Fibroblast of upper back skin (primary cell): ENCODE results near the gene PCP2.
A peak's percentile ranks its signal among the peaks of the same experiment; 100 is the strongest.

Experiments
- DNase-seq: peaks from one replicate; pipeline ENCODE4 v3.0.0-alpha.2; 2013

PCP2 gene

DNA sequence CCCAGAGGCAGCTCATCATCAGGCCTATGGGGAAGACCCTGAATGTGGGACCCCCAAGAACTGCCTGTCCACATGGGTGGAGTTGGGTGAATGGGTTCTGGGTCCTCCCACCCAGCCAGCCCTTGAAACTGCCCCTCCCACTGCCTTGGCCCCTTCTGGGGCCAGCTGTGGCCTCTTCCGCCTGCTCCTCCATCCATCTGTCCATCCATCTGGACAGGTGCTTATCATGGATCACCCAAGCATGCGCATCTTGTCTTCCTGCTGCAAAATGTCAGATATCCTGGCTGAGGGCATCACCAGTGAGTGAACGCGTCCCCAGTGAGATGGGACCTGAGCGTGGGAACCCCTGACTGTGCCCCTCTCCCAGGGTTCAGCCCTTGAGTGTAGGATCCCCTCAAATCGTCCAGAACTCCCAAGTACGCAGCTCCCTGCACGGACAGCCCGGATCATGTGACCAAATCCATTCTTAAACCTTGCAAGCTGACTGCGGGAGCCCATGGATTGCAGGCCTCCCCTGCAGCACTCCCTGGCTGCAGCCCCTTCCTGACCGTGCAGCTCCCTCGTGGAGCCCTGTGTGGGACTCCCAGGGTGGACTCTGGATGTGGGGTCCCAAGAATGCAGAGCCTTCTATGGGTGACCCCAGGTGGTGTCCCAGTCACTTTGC lies 5.4 kb upstream of the PCP2 start:
- DNase-seq: no peak

DNA sequence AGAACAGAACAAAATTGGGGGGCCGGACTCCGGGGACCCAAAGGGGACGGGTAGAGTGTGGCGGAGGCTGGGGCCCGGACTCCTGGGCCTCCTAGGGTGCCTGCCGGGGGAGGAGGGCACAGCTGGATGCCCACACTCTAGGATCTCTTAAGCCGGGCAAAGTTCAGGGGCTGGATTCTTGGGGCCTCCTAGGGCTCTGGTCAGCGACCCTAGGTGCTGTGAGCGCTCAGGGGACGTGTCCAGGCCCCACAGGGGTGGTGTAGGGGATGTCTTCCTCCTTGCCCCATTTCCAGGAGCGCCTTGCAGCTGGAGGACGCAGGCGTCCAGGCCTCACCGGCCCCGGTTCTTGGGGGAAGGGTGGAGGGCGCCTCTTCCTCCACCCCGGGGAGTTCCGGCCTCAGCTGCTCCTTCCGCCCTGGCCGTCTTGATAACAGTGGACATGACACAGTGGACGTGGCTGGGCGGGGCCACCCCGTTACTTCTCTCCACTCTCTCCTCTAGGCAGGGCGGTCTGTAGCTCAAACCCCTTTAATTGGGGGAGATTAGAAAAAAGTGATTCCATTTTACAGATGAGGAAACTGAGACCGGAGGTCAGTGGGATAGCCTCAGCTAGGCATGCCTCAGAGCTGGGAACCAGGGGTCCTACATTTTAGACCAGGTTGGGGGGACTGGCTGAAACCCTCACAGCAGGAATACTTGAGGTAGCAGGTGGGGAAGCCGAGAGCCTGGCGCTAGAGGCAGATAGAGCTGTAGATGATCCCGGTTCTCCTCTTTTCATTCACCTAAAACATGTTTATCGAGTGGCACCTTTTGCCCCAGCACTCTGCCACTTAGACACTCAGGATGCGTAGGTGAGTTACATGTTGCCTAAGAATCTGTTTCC lies 4.1 kb upstream of the PCP2 start:
- no peak for DNase-seq

DNA sequence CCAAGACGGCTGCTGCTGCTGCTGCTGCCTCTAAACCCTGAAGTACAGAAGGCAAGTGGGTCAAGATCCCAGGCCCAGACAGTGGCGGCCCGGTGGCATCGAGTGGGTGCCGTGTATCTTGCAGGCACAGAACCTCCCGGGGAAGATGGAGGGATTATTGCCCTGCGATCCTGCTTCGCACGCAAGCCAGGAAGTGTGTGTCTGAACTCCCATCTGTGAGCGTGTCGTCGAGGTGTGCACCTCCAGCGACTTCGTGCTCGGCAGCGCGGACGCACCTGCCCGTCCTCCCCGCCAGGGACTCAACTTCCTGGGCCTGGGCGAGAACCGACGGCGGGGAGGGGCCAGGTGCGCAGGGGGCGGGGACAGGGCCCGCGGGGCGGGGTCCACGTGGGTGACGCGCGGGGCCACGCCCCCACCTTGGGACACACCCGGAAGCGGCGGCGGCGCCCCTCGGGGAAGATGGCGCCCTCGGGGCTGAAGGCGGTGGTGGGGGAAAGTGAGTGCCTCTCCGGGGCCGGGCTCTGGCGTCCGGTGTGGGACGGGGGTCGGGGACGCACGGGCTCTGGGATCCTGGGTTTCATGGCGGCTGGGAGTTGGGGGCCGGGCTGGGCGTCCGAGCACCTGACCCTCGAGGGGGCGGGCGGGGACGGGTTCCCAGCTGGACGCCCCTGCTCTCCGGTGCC lies 3.3 kb upstream of the PCP2 start, which contains the start of gene STXBP2:
TSS of gene STXBP2 (plus strand) at position 420 of the 683 bp plus-strand sequence. CDS start at position 460, 40 bp downstream.
- no peak for DNase-seq

DNA sequence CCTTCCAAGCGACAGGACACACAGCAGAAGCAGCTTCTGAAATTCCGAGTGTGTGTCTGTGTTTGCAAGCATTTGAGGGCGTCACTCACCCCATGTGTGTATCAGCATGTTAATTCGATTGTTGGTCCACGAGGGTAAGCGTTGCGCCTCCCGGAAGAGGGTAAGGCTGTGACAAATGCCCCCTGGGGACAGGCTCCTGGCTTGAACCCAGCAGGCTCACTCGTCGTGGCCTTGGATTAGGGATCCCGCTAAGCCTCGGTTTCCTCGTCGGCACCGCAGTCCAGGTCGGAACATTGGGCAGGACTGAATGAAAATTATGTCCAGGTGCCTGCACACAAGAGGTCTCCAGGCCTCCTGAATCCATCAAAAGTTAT lies 2.8 kb upstream of the PCP2 start:
- no peak for DNase-seq

DNA sequence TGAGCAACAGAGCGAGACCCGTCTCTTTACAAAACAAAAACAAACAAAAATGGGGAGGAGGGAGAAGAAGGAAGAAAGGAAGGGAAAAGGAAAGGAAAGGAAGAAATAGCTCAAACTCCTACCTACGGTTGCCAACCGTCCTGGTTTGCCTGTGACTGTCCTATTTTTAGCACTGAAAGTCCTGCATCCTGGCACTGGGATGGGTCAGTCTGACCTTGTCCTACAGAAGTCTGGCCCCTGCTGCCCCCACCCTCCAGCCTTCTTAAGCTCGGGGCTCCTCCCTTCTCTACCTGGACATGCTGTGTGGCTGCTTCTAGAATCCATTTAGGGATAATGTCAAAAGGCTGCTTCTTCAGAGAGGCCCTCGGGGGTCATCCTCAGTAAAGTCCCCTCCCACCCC lies 2.2 kb upstream of the PCP2 start:
- no peak for DNase-seq

DNA sequence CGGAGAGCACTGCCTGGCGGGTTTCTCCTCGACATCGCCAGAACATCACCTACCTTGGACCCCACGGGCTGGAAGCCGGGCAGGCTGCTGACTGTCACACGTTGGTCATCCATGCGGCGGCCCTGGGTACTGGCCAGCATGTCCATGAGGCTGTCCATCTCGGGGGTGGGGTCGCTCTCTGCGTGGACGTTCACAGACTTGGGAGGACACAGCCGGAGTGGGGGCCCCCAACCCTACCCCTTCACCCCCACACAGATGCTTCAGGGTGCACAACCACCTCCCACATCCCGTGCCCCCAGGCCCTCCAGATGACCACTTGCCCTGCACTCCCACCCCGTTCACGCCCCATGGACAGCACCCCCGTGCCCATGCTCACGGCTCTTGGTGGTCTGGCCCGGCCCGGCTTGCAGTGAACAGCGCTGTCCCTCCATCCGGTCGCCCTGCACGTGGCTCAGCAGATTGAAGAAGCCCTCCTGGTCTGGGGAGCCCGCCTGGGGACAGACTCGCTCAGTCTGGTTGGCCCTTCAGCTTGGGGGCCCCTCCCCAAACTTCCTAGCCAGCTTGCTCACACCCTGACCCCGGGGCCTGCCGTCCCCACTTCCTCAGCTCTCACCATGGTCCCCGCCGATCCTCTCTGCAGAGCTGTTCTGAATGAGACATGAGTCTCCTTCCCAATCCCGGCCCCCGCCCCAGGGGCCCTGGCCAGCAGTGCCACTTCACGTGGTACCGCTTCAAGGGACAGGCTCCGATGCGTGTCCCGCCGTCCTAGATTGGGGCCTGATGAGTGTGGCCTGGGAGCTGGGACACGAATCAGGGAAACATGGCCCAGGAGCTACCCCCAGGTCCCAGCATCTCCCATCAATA lies 947 bp downstream of the PCP2 start:
- no peak for DNase-seq

DNA sequence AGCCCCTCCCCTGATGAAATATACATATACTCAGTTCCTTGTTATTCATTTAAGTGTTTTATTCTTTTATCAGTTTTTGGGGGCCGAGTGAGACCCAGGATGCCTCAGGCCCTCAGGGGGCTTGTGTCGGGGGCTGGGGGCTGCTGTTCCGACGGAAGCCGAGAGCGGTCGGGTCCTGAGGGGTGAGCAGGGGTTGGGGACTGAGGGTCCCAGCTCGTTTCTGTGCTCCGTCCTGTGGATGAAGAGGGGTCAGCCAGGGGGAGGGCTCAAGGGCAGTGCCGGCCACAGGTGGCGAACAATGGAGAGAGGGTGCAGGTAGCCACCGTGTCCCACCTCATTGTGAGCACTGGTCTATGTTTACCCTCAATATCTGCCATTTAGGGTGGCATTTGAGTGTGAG lies 1.9 kb downstream of the PCP2 start:
- no peak for DNase-seq

DNA sequence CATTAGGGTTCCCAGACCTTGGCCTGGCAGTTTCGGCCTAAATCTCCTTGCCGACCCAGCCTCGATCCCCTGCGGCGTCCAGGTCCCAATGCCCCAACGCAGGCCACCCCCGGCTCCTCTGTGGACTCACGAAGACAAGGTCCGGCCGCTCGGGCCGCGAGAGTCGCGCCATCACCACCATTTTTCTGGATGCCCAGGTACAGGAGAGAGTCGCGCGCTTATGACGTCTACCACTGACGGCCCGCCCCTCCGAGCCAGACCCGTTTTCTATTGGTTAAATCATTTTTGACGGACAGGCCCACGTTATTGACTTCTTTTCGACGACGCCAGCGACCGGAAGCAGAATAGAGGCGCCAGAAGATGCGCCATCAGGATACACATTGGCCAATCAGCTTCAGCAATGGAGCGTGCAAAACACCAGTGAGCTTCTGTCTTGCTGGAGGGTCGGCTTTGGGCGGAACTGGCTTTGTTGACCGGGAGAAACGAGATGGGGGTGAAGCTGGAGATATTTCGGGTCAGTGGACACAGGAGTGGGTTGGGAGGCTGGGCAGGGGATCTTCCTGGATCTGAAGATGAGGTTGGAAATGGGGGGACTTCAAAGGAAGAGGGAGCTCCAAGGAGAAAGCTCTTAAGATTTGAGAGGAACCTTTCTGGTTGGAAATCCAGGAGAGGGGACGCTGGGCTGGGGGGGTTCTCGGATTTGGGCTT lies 4.0 kb downstream of the PCP2 start, which contains the start of the genes PET100 and XAB2:
TSS of gene PET100 (plus strand) at position 447 of the 708 bp plus-strand sequence. CDS start at position 488, 41 bp downstream.
TSS of gene XAB2 (minus strand) at position 199 of the 708 bp plus-strand sequence. CDS start at position 181, 18 bp downstream.
- DNase-seq: peak; percentile 99

DNA sequence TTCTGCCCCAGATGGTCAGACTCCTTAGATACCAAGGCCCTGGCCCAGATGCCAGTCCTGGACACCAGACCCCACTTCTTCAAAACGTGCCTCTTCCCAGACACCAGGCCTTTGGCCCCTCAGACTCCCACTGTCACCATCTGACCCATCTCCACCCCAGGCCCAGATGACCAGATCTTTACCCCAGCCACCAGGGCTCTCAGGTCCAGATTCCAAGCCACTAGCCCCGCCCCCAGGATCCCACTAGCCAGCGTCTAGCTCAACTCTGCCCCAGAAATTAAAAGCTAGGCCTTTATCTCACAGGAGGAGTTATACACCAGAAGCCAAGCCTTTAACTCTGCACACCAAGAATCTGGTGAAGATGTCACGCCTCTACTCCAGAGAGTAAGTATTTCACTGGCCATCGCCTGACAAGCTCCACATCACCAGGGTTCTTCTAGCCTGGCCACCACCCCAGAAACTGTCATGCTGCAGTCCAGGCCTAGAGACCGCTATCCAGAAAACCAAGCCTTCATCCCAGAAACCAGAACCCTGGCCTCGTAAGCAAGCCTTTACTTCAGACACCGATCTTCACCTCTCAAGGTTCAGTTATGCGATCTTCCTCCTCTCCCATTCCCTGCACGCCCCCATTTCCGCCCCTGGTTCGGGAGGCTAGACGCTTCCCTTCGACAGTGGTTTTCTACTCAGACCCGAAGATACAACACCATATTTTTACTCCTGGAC lies 4.8 kb downstream of the PCP2 start:
- no peak for DNase-seq

DNA sequence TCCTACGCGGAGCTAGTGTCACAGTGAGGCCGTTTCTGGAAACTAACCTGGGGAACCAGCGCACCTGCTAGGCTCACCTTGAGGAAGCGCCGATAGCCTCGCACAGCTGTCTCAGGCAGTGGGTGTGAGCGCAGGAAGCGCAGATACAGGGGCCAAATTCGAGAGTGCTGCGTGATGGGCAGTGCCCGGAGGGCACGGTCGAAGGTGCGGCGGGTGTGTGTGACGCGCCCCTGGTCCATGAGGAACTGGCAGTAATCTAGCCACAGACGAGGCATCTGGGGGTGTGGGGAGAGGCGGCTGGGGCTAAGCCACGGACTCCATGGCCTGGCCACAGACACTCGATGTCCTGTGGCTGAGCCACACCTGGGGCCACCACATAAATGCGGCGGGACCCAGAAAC lies 6.4 kb downstream of the PCP2 start:
- no peak for DNase-seq

DNA sequence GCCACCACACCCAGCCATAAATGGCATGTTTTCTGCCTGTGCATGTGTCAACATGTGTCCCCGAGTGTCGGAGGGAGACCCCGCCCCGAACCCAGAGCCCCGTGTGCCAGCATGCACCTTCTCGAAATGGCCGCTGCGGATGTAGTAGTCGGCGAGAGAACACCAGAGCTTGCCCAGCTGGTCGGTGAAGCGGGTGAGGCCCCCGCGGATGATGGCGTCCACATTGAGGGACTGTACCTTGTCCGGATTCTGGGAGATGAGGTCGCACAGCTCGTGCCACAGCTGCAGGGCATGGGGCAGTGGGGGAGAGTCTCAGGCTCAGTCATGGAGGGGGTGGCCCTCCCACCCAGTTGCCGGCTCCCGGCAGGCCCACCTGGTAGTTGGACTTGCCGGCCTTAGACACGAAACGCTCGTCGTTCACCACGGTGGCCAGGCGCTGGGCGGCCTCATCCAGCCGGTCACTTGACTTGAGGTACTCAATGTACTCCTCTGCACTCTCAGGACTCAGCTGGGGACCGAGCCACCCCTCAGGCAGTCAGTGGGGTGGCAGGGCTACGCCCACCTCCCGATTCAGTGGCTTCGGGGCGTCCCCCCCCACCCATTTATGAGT lies 7.7 kb downstream of the PCP2 start:
- no peak for DNase-seq

DNA sequence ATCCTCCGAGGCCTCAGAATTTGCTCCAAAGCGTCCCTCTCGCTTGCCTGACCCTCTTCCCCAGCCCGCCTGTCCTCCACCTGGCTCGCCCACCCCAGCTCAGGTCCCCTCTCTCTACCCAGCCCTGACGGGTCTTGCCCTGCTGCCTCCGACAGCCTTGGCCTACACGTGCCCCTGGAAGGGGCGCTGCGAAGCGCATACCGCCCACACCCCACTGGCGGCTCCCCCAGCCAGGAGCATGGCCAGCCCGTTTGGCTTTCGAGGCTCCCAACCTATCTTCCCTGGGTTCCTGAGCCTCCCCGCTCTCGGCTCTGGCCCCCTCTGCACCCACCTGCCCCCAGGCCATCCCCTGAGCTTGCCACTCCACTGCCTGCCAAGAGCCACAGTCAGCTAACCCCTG lies 8.7 kb downstream of the PCP2 start:
- no peak for DNase-seq

DNA sequence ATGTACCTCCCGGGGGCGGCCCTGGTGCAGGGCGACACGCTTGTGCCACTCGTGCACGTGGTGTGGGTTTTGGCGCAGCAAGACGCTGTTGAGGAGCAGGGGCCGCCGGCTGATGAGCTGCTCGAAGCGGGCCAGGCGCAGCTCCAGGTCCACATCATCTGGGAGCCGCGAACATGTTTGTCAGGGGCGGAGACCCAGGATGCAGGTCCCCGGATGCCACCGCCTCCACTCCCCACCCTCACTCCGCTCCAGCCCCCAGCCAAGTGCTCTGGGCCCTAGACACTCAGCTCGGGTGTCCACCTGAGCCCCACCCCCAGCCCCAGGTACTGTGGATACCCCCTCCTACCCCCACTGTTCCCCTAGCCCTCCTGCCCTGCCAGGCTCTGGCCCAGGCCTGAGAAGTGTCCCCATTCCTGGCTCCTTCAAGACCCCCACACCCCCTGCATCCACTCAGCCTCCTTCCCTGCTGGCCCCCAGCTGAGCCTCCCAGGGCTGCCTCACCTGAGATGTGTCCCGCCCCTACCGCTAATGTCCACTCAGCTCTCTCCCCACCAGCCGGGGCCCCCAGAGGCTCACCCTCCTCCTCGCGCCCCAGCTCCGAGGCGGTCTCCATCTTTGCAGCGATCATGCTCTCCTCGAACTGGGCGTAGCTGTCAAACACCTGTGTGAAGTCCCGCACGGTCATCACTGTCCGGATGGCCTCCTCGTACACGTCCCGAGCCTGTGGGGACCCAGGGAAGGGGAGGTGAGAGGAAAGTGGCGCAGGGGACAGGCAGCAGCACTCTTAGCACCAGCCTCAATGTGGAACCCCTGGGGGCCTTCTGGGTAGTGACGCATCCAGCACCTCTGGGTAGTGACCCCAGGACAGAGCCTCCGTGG lies 9.6 kb downstream of the PCP2 start:
- no peak for DNase-seq

DNA sequence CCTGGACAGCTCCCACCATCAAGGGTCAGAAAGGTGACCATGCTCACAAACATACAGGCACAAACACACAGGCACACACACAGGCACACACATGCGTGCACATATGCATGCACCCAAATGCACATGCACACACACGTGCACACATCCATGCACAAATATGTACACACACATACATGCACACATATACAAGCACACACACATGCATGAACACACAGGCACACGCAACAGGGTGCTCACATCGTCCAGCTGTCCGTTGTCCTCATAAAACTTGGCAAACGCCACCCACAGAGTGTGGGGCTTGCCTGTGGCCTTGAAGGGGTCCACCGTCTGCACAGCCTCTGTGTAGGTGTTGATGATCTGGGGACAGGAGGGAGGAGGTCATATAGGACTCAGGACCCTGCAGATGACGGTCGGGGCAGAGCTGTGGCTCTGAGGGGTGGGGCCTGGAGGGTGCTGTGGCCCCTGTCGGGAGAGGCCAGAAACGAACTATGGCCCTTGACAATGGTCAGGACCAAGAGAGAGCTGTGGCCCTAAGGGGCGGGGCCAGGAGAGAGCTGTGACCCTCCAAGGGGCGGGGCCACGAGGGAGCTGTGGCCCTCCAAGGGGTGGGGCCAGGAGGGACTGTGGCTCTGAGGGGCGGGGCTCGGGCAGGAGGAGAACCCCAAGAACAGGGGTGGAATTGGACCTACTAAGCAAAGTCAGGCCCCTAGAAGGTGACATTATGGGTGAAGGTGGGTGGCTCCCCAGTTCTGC lies 10.4 kb downstream of the PCP2 start:
- no peak for DNase-seq

DNA sequence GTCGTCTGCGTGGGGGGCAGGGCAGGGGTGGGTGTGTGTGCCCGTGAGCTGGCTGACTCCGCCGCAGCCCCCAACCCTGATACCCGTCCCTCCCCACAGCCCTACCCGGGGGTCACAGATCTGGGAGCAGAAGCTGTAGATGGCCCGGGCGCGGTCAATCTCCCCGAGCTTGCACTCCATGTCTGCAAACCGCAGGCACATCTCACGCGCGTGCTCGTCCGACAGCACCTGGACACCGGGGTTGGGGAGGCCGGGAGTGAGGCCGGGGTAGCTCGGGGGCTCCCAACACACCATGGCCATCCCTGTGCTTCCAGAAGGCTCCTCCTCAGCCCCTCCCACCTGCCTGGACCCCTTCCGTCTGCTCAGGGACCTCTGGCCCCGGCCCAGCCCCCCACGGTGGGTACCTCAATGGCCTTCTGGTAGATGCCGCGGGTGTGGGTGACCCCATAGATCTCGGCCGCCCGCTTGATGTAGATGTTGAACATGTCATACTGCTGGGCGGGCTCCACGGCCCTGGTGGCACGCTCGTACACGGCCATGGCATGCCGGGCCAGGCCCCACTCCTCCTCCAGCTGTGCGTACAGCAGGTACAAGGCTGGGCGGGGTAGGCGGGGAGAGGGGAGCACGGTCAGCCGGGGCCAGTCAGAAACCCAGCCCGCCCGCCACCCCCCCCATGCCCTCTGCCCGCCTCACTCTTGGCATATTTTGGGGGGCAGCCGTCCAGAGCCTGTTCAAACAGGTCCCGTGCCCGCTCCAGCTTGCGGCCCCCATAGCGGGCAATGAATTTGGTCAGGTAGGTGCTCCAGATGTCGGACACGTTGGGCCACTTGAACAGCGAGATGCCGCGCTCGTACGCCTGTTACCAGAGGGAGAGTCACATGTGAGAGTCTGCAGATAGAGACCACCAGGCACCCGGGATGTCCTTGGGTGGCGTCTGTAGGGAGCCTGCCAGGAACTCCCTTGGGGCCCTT lies 12.8 kb downstream of the PCP2 start:
- DNase-seq: no peak

DNA sequence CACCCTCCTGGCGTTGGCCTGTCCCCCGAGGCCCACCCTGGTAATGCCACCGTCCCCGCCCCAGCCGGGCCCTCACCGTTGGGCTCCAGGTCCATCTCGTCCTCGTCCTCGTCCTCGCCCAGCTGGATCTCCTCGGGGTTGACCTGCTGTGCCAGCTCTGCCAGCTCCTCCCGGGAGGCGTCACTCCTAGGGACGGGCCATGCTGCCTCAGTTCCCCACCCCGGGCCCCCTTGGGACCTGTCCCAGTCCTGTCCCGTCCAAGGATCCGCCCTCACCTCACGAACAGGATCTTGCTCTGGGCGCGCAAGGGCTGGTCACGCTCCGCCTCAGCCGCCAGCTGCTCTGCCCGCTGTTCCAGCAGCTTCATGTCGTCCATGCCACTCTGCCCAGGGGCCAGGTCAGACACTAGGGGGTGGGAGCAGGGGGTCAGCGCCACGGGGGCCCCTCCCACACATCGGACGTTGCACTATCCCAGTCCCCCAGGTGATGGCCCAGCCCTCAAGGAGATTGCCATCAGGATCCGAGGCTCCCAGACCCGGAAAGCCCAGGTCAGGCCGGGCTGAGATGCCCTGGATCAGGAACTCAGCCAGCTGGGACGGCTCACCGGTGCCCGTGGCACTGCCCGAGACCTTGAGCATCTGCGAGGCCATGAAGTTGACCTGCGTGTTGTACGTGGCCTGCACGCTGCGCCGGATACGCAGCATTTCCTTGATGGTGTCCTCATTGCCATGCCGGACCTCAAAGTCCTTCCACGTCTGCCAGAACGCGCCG lies 13.7 kb downstream of the PCP2 start:
- no peak for DNase-seq
